GM19468 (cell line): ENCODE results near the gene CSMD2.
"Not testable (repeated sequence)": the region's sequence is repeated elsewhere in the genome, so short reads cannot be mapped to it uniquely, and the experiment has no call there.

Source experiments
- ATAC-seq: cut with Tn5 transposase; IDR thresholded peaks from one replicate; pipeline ENCODE4 v1.9.1; 2021; ENCODE audit warnings: mild to moderate bottlenecking, moderate library complexity, moderate number of reproducible peaks; ENCODE audit not compliant: unreplicated experiment; ENCODE audit errors: extremely low read depth

CSMD2 gene

DNA sequence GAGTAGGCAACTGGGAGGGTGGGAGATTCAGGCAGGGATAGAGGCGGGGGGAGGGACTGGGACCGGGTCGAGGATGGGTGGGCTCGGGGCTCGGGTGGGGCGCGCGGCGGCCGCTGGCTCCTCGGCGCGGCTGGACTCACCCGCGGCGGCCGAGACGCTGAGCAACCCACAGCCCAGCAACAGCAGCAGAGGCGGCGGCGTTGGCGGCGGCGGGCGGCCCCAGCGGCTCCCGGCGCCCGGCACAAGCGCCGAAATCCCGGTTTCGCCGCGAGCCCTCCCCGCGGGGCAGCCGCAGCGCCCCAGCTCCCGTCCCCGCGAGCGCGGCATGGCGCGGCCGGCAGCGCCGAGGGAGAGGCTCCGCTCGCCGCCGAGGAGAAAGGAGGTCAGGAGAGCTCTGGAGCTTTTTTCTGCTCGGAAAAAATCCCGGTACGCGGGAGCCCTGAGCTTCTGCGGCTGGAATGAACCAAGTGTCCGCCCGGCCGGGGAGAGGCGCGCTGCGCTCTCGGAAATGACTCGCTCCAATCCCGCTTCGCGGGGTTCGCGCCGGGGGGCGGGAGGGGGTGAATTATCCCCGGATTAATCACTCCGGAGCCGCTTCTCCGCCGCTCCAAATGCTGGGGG is at the start of gene CSMD2:
TSS of gene CSMD2 (minus strand) at position 460 of the 621 bp plus-strand sequence. CDS start at position 327, 133 bp downstream.
- no peak for ATAC-seq

DNA sequence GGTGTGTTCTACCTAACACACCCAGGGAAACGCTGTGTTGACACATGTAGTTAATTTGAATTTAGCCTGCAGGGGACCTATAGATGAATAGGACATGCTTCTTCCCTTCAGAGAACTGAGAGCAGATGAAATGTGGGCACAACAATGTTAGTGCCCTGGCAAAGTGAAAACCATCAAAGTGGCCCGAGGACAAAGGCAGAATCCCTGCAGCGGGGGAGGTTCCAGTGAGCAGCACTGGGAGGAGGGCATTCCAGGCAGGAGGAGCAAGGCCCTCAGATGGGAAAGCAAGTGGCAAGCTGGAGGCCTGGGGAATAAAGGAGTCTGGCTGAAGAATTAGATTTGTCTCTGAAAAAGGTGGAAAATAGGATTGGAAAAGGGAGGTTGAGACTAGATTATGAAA is 48.9 kb upstream of the CSMD2 start:
- ATAC-seq = no peak

DNA sequence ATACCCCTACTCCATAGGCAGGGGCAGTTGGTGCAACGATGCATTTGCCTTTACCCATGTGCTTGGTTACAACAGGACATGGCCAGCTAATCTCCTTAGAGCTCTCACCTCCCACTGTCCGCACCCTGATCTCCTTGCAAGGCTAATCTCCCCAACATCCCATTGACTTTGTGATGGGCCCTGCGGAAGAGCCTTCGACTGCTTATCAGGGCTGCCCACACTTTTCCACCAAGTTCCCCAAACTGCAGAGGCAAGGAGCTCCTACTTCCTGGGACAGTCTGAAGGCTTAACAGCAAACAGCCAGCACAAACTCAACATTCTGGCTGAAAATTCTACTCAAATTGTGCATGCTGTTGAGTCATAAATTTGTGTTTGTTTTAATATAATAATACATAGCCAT is 47.6 kb upstream of the CSMD2 start:
- ATAC-seq = no peak

DNA sequence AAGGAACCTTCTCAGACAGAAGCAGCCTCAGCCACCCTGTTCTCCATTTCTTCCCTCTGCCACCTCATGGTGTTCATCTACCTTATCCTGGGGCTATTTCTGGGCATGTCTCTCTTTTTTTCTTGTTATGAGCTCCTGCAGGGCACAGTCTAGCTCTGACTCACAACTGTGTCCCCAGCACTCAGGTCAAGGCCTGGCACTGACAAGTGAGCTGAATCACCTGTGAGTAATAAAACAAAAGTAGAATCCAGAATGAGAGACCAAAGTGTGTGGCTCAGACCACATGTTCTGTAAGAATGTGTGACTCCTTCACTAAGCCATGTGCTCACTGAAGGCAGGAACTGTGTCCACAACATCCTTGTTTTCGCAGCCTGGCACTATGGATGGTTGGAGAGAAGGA is 34.9 kb upstream of the CSMD2 start:
- ATAC-seq = no peak

DNA sequence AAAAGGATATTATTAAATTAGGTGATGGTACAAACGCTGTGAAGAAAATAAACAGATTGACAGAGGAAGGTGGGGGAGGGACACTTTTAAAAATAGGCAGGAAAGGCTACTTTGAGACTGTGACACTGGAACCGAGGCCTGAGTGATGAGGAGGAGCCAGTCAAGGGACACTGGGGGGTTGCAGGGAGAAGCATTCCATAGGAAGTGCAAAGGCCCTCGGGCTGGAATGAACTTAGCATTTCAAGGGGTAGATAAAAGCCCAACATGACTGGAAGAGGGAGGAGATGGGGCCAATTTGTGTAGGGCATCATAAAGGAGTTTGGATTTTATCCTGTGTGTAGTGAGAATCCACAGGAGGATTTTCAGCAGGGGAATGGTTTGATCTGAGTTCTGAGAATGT is 27.6 kb upstream of the CSMD2 start:
- no peak for ATAC-seq

DNA sequence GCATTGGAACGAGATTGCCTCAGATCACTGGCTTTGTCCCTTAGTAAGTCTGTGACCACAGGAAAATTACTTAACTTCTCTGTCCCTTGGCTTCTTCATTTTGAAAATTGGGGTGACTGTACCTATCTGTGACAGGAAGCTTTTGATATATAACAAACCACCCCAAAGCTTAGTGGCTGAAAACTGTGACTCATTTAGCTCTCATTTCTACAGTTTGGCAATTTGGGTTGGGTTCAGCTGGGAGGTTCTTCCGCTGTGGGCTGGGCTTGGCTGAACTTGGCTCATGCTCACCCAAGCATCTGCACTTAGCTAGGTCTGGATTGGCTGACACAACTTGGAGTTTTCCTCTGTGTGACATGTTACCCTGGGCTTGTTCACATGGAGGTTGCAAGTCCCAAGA is 25.7 kb upstream of the CSMD2 start:
- ATAC-seq = no peak

DNA sequence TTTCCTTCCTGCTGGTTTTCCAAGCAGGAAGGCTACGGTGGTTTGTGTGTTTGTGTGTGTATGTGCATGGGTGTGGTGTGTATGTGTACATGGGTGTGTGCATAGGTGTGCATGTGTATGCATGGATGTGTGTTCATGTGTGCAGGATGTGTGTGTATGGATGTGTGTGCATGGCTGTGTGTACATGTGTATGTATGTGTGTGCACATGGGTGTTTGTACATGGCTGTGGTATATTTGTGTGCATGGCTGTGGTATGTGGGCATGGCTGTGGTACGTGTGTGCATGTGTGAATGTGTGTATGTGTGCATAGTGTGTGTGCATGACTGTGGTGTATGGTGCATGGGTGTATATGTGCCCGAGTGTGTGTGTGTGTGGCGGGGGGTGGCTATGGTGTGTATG is 24.0 kb upstream of the CSMD2 start:
- no peak for ATAC-seq

DNA sequence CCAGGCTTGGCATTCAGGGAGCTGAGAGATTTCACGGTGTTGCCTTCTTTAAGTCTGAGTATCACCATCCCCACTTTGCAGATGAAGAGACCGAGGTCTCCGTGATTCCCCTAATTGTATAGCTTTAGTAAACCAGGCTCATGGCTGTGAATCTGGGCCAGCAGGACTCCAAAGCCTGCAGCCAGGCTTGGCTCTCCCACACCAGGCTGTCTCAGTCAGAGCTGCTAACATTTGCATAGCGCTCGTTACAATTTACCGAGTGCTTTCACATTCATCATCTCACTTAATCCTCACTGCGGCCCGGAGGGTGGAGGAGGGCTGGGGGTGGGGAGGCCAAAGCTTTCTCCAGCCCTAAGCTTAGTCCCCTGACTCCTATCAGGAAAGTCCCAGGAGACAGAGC is 23.4 kb upstream of the CSMD2 start:
- no peak for ATAC-seq

DNA sequence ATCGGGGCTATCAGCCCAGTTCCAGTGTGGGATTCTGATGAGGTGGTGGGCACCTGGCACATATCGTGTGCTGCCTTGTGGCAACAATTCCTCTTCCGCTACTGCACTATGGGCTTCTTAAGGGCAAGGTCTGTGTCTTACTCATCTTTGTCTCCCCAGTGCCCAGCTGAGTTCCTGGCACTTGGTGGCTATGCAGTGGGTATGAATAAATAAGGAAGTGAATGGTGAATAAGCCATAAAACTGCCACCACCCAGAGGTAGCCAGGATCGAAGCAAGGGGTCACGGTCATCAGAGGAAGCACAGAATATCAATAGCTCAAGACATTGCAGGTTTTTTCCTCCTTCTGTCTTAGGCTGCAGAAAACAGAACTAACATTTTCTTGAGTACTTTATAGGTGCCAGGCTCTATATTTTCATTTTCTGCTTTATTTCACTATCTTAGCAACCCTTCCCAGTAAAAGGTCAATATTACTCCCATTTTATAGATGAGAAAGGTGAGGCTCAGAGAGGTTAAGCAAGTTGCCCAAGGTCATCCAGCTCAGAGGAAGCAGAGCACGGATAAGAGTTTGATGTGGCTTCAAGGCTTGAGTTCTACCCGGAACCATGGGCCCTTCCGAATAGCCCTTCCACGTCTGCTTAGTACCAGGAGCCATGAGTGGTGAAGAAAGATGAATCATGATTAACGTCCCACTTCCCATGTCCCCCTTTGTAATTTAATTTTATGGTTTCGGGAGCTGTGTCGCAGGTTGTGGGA is 21.9 kb upstream of the CSMD2 start:
- ATAC-seq = no peak

DNA sequence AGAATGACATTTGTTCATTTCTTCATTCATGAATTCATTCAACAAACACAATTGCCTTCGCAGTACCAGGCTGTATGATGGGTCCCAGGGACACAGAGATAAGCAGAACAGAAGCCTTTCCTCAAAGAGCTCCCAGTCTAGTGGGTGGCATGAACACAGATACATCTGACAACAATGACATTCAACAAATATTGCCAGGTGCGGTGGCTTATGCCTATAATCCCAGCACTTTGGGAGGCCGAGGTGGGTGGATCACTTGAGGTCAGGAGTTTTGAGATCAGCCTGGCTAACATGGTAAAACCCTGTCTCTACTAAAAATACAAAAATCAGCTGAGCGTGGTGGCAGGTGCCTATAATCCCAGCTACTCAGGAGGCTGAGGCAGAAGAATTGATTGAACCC is 18.4 kb upstream of the CSMD2 start:
- ATAC-seq = not testable (repeated sequence)

DNA sequence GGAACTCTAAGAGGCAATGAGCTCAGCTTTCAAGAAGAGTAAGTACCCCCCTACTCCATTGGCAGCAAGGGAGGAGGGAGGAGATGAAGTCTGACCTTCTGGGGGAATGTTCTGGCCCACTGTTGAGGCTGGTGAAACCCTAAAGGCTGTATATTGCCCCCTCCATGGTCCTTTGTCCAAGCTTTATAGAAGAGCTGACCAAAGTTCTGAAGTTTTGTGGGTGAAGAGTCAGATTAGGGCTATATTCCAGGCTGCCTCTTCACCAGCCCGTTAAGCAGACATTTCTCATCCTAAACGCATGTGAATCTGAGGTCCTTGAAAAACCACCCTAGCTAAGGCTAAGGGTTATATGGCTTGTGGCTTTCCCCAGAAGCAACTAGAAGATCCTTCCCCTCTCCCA is 13.0 kb upstream of the CSMD2 start:
- no peak for ATAC-seq

DNA sequence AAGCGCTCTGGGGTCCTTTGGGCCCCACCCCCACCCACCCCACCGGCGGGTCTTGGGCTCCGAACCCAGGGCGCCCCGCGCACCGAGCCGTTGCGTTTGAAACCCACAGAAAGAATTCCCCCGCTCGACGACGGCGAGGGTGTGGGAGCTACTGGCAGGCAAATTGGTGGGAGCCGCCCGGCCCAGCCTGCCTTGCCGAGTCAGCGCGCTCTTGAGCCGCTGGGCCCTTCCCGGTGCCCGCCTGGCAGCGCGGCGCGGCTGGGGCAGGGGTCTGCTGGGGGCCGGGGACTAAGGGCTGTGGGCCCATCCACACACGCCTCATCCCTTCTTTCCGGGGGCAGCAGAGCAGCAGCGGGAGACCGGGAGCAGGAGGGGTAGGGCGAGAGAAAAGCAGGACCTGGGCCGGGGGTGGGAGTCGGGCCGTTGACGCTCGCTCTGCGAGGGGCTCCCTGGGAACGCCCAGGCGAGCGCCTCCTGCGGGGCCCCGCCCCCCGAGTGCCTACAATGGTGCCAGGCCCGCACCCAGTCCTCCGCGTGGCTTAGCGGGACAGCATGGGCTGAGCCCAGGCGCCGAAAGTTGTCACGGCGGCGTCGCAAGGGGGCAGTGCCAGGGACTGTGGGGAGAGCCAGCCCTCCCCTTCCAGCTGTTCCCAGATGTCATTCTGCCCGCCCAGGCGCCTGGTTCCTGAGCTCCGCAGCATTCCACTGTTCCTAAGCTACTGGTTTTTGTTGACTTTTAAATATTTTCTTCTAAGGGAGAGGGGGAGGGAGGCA is 12.0 kb upstream of the CSMD2 start, which contains the start of gene C1orf94:
TSS of gene C1orf94 (plus strand) at position 78 of the 774 bp plus-strand sequence. CDS start 883 bp downstream, outside the sequence.
- ATAC-seq = no peak

DNA sequence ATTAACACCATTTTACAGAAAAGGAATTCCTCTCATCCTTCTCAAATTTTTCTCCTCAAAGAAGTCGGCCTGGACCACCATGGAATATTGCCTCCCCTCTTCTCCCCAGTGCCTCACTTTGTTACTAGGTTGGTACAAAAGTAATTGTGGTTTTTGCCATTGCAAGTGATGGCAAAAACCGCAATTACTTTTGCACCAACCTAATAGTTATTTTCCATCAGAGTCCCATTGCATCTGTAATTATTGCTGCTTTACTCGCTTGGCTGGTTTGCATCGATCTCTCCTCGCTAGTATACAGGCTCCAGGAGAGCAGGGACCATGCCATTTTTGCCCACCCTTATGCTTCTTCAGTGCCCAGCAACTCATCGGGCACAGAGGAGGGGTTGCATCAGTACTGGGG is 10.7 kb upstream of the CSMD2 start:
- no peak for ATAC-seq

DNA sequence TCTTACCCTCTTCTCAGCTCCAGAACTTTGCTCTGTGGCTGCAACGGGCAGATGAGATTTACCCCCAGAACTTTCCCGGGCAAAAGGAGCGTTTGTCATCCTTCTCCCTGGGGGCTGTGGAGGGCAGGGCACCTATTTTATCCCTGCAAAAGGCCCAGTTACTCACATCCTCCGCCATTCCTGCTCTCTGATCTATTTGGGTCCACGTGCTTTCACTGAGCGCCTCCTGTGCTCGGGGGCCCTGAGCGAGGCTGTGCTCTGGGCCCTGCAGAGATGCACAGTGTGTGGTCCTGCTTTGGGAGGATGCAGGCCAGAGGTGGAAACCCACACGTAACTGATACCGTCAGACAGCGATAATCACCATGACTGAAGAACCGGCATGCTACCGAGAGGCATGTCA is 2.4 kb upstream of the CSMD2 start:
- ATAC-seq = no peak

DNA sequence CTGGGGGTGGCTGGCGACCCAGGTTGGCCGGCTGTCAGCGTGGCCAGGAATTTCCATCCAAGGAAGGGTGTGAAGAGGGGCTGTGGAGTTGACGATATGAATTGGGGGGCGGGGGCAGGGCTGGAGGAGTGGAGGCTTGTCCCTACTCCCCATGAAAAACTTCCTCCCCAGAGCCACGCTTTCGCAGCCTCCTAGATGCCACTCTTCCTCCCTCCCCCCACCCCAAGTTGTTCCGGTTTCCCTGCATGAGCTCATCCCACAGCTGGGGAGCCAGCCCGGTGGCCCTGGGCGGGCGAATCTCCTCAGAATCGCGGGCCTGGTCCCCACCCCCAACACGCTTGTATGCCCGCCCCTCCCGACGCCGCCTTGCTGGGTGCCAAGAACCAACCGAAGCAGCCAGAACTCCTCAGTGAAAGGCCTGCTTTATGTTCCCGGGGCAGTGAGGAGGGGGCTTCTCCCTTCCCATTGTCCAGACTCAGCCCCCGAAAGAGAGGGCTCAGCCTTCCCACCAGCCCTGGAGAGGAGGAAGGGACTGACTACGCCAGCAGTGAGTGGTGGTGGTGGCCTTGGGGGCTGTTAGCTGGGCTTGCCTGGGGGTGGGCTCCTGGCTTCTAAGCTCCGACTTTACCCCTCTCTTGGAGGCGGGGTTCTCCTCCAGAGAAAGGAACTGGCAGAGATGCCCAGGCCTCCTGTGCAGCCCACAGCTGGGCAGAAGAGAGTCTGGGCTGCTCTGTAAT is 1.8 kb upstream of the CSMD2 start:
- no peak for ATAC-seq

DNA sequence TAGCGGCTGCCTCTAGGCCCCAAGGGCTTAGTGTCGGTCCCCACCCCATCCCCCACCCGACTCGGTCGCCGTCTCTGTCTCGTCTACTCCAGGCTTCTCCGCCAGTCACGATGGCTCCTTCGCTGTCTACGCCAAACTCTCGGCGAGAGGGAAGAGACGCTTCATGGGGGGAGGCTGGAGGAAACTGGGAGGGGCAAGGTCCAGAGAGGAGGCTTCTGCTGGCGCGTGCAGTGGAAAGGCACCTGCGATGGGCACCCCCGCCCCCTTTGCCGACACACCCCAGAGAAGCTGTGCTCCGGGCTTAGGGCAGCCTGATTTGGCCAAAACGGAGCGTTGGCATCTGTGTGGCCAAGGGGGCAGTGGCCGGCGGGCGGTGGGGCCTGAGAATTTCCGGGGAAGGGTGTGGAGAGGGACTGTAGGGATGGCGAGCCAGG is 1.2 kb upstream of the CSMD2 start:
- ATAC-seq = no peak

DNA sequence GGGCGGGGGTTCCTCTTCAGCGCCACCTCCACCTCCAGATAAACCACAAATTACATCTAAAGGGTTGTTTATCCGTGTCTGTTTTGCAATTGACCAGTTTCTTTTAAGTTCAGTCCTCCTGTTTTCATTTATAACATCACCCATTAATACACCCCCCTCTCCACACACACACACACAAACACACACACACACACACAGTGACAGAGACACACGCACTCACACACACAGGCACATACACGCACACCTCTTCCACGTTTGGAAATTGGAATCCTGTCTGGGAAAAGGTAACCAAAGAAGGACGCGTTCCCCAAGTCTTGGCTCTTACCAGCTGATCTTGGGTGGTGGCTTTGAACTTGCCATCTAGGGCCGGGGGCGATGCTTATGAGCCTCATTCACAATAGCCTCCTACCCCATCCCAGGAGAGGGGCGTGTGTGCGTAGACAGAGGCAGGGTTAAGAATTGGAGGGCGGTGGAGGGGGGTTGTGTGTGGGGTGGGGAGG is 442 bp upstream of the CSMD2 start:
- ATAC-seq = no peak

DNA sequence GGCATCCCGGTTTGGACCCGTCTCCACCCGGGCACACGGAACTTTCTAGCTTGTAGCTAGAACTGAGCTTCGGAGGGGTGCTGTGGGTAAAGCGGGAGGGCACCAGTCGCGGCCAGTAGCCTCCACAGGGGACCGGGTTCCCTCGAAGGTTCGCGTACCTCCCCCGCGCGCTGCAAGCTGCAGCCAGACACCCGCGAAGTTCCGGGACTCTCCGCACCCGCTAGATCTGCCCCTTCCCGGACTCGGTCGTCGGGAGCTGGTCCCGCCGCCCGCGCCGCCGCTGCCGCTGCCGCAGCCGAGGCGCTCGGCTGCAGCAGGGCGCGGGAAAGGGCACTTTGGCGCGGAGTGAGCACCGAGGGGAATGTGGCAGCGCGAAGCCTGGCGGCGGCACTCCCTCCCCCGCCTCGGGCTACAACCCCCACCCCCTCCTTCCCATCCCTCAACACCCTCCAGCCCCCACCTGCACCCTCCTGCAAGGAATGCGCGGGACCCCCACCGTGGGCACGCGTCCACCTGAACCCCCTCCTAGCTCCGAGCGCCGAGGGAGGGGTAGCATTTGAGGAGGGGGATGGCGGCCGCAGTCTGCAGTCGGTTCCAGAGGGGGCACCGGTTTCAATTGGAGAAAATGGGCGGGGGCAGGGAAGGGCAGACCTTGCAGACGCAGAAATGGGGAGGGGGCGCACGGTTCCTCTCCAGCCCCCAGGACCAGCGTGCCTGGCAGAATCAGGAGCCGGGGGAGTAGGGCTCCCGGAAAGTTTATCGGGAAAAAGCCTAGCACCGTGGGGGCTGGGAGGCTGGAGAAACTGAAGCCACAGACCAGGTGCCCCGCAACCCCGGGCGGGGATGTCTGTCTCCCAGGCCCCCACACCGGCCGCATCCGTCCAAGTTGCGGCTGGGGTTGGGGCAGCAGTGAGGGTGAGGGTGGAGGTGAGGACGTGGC is 968 bp downstream of the CSMD2 start:
- ATAC-seq = no peak
